Measurements from ENCODE around the gene TARM1. TPM values are rescaled to one million over a fixed set of nuclear protein-coding genes. Genes with fewer than 3 reads are reported as not detected.
A peak's percentile ranks its signal among the peaks of the same experiment; 100 is the strongest.

The TARM1 gene
- total and polyA plus RNA-seq, 2 of the 8 experiments (the other 6 are each of a cell fraction or from before 2014, with no cell fraction given): not detected

- Histone ChIP-seq H3K4me3 (ENCODE audit: extremely low read depth in 1 of 4, insufficient read depth in 2 of 4, low read depth in 3 of 4, low read length in 4 of 4) (peak within 1 kb of the TSS; percentile 74 to 100 (median 94)), H3K14ac (ENCODE audit: insufficient read length) (no peak within 1 kb of the TSS), H3K56ac (replicated peaks; ENCODE audit: insufficient read length, low read depth, low read length) (peak within 1 kb of the TSS; percentile 86), H3K23ac (ENCODE audit: insufficient read length) (no peak within 1 kb of the TSS), H4K20me1 (replicated peaks in 1 of 2; ENCODE audit: control insufficient read depth in 1 of 2, insufficient read depth in 2 of 2, low read length in 2 of 2) (peaks cover 0 to 5% of the 10 kb centered on the region in 2 experiments), H2BK15ac (ENCODE audit: low read length) (no peak within 1 kb of the TSS), H2BK120ac (replicated peaks; ENCODE audit: low read depth, low read length) (no peak within 1 kb of the TSS), H4K91ac (replicated peaks; ENCODE audit: insufficient read length, low read length) (no peak within 1 kb of the TSS), H3K23me2 (ENCODE audit: low read depth, low read length) (peaks cover 7% of the 10 kb centered on the region), H2BK20ac (ENCODE audit: low read length) (no peak within 1 kb of the TSS), H2AK5ac (ENCODE audit: low read depth, low read length) (0 out of 2 replicates have a peak within 1 kb of the TSS, but pooled peaks have one; percentile 16), H3K27me3 (replicated peaks in 1 of 4; ENCODE audit: control insufficient read depth in 3 of 4, extremely low read depth in 1 of 4, insufficient read depth in 3 of 4, low read length in 3 of 4) (no peaks in the 10 kb centered on the region), H3K4me1 (replicated peaks in 1 of 4; ENCODE audit: control insufficient read depth in 3 of 4, insufficient read depth in 4 of 4, low read length in 3 of 4) (peaks cover 0 to 7% (median 2%) of the 10 kb centered on the region in 4 experiments; a peak in 3 of 7 replicates), H3K18ac (ENCODE audit: extremely low read depth, low read length) (peak within 1 kb of the TSS; percentile 97; the same call in 1 of the 2 replicates), H3K9ac (replicated peaks in 1 of 4; ENCODE audit: extremely low read depth in 1 of 4, low read depth in 3 of 4, low read length in 3 of 4) (peak within 1 kb of the TSS; percentile 70 to 94 (median 92)), H3K27ac (ENCODE audit: low read depth, low read length) (peak within 1 kb of the TSS; percentile 92), H2AFZ (ENCODE audit: low read length) (peak within 1 kb of the TSS; percentile 99; the same call in 1 of the 2 replicates), H3K9me3 (ENCODE audit: insufficient read depth in 2 of 2, low read depth in 1 of 2, low read length in 1 of 2) (no peaks in the 10 kb centered on the region), H2BK12ac (ENCODE audit: low read depth, low read length) (no peak within 1 kb of the TSS), H3K79me1 (ENCODE audit: low read depth, low read length) (peaks cover 12% of the 10 kb centered on the region), H3K4ac (replicated peaks; ENCODE audit: insufficient read length, low read depth, low read length) (no peak within 1 kb of the TSS), H4K8ac (ENCODE audit: extremely low read depth, insufficient read depth, low read length) (peak within 1 kb of the TSS; percentile 90; the same call in 1 of the 2 replicates), H3K36me3 (ENCODE audit: control insufficient read depth in 2 of 4, insufficient read depth in 4 of 4, low read length in 3 of 4) (peaks cover 5 to 20% (median 14%) of the 10 kb centered on the region in 4 experiments; a peak in 7 of 8 replicates), H3K79me2 (ENCODE audit: control insufficient read depth in 1 of 2, insufficient read depth in 2 of 2, low read length in 2 of 2) (peaks cover 0 to 10% of the 10 kb centered on the region in 2 experiments; a peak in 2 of 4 replicates), H3K4me2 (ENCODE audit: insufficient read depth in 1 of 2, low read depth in 2 of 2, low read length in 2 of 2) (peak within 1 kb of the TSS; percentile 77 to 81), H4K5ac (ENCODE audit: insufficient read length, low read depth, low read length) (peak within 1 kb of the TSS; percentile 90), H2BK5ac (ENCODE audit: low read depth, low read length) (peak within 1 kb of the TSS; percentile 95)
- CTCF ChIA-PET (ENCODE audit: partially characterized antibody): interaction anchor here (0.6 to 1.5 kb wide), 3 partner anchors 14 to 1568 kb away, joined by 3 to 4 read pairs (median 3); no protein-coding TSS in a partner anchor
- peak; percentile 93 for FAIRE-seq
- POLR2A ChIA-PET (ENCODE audit: partially characterized antibody): interaction anchor here (0.6 to 6.6 kb wide), 30 partner anchors 10 to 330 kb away, joined by 3 to 116 read pairs (median 5); partner anchors contain the start of genes CNOT3, LENG1, MYADM and NDUFA3
- WGBS, 2 experiments (ENCODE audit: extremely low coverage in 1 of 2, insufficient coverage in 1 of 2, insufficient read length in 1 of 2, insufficient replicate concordance in 2 of 2, low coverage in 1 of 2, low lambda C conversion rate in 2 of 2, missing lambda C conversion rate in 1 of 2): 2% methylated on average over 57 of the region's 60 CpGs; no CpG with 5 or more reads in 1 of the 2 experiments
- DNase-seq (ENCODE audit: low read depth in 1 of 2, low spot score in 2 of 2): peak; percentile 87 to 96
- TF ChIP-seq JUND (IDR thresholded peaks at IDR 0.05; ENCODE audit: low read length) (no peak), KDM4A (IDR thresholded peaks at IDR 0.05; ENCODE audit: low read depth, low read length, severe bottlenecking) (peak; percentile 100), CHD2 (IDR thresholded peaks at IDR 0.05; ENCODE audit: low read length) (peak; percentile 61), SIN3A (conservative IDR thresholded peaks at IDR 0.05 in 1 of 2, IDR thresholded peaks at IDR 0.05 in 1 of 2; ENCODE audit: low read depth in 1 of 2, low read length in 2 of 2) (peak; percentile 91 to 95; a peak in 3 of 4 replicates), EP300 (IDR thresholded peaks at IDR 0.05; ENCODE audit: borderline replicate concordance in 1 of 2, low read depth in 2 of 2, low read length in 2 of 2) (0 out of 3 replicates have a peak, but pooled peaks of 1 of the 2 experiments have one; percentile 53), SP4 (IDR thresholded peaks at IDR 0.05; ENCODE audit: low read length) (peak; percentile 65; the same call in 1 of the 2 replicates), TEAD4 (IDR thresholded peaks at IDR 0.05; ENCODE audit: low read depth, low read length) (peak; percentile 7; the same call in 1 of the 2 replicates), KDM5A (IDR thresholded peaks at IDR 0.05; ENCODE audit: low read length) (peak; percentile 99), TAF7 (optimal IDR thresholded peaks at IDR 0.05; ENCODE audit: borderline replicate concordance, low read depth, low read length) (peak; percentile 84)
Measured at GRCh38 chr19:54115109-54116063, 34.2 kb upstream of the TARM1 start, which contains the start of the genes PRPF31 and TFPT. Gene PRPF31 (plus strand): TSS chr19:54115754. CDS start chr19:54118279, 2,525 bp downstream. Gene TFPT (minus strand): TSS chr19:54115657. CDS start chr19:54115269, 388 bp downstream.
